ENCODE measurements around the gene TMEM212.
"Not testable (repeated sequence)": the region's sequence is repeated elsewhere in the genome, so short reads cannot be mapped to it uniquely, and the experiment has no call there.

The TMEM212 gene

GRCh38 chr3:171813278-171813896 lies 29.8 kb upstream of the TMEM212 start:
- DNase-seq (ENCODE audit: low read depth in 2 of 2) = no peak

- DNase-seq (ENCODE audit: low read depth in 2 of 2) = no peak
Observed at GRCh38 chr3:171813897-171814460, 29.2 kb upstream of the TMEM212 start.

GRCh38 chr3:171814662-171815061 lies 28.5 kb upstream of the TMEM212 start:
- not testable (repeated sequence) for DNase-seq (ENCODE audit: low read depth in 2 of 2)

DNA sequence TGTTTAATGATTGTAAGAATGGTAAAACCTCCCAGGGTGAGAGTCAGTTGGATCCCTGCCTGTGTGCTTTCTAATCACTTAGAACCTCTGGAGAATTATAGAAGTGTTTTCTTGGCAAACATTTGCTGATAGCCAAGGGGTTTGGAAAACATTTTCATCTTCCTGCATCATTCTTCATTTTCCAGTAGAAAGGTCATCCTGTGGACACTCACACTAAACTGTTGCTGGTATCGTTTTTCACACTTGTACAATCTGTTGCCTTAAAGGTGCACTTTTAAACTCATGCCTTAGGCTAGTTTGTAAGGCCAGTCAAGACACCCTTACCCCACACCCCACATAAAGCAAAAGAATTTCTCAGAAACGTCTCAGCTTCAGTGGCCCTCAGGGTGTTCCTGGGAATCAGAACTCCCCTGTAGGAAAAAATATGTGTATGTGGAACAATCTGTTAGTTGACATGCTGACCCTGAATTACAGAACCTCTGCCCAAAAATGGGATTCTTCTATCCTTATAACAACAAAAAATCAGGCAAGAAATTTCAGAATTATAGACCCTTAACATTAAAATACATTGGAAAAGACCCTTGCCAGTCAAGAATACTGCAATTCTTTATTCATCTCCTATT lies 27.1 kb upstream of the TMEM212 start:
- DNase-seq (ENCODE audit: low read depth in 2 of 2) = no peak

- no peak for DNase-seq (ENCODE audit: low read depth in 2 of 2)
Observed at GRCh38 chr3:171817074-171817800, 25.9 kb upstream of the TMEM212 start.

DNA sequence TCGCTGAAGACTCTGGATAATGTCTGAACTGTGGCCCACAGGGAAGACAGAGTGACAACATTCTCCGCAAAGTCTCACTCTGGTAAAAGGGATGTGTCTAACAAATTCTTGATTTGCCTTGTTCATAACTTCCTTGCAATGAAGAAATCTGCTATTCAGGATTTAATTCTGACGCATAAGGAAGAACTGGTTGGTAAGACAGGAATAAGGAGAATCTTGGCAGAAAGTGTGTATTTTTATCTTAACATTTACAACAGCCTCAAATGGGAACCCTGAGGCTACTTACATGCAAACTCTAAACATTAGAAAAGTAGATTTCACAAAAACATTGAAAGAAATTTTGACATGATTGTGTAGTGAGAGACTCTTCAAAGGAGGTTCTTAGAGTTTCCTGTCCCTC lies 22.1 kb upstream of the TMEM212 start:
- no peak for DNase-seq (ENCODE audit: low read depth in 2 of 2)

- no peak for DNase-seq (ENCODE audit: low read depth in 2 of 2)
Observed at GRCh38 chr3:171821778-171822358, 21.3 kb upstream of the TMEM212 start.

GRCh38 chr3:171822431-171823106 lies 20.6 kb upstream of the TMEM212 start:
- no peak for DNase-seq (ENCODE audit: low read depth in 2 of 2)

DNA sequence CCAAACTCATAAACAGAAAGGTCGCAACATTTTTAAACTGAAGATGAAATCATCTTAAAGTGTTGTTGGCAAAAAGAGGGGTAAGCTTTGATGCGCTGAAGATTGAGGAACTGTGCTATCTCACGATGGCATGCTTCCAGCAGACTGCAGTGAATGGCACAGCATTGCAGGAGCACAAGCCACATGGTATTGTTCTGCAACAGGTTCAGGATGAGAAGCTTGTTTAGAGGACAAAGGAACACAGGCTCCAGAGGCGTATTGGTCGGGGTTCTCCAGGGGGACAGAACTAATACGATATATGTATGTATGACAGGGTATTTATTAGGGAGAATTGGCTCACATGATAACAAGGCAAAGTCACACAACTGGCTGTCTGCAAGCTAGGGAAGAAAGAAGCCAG lies 19.0 kb upstream of the TMEM212 start:
- no peak for DNase-seq (ENCODE audit: low read depth in 2 of 2)

DNA sequence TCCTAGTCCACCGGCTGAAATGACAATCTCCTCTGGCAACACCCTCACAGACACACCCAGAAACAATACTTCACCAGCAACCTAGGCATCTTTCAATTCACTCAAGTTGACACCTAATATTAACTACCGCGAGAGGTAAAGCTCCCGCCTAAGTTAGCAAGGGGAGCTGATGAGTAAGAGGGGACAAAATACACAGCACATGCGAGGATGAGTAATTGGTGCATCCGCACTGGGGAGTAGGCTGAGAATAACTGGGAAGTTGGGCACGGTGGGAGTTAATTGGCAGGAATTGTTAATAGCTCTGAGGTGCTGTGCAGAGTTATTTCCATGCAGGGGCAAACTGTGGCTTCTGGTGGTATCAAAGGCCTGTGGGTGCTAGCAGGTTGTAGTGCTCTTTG lies 18.3 kb upstream of the TMEM212 start:
- DNase-seq (ENCODE audit: low read depth in 2 of 2) = no peak

GRCh38 chr3:171825222-171825828 lies 17.8 kb upstream of the TMEM212 start:
- DNase-seq (ENCODE audit: low read depth in 2 of 2) = no peak

GRCh38 chr3:171827385-171827784 lies 15.8 kb upstream of the TMEM212 start:
- no peak for DNase-seq (ENCODE audit: low read depth in 2 of 2)

- no peak for DNase-seq (ENCODE audit: low read depth in 2 of 2)
Observed at GRCh38 chr3:171827836-171828458, 15.2 kb upstream of the TMEM212 start.

- DNase-seq (ENCODE audit: low read depth in 2 of 2) = no peak
Observed at GRCh38 chr3:171828902-171829770, 14.0 kb upstream of the TMEM212 start.

GRCh38 chr3:171829841-171830517 lies 13.2 kb upstream of the TMEM212 start:
- DNase-seq (ENCODE audit: low read depth in 2 of 2) = no peak

DNA sequence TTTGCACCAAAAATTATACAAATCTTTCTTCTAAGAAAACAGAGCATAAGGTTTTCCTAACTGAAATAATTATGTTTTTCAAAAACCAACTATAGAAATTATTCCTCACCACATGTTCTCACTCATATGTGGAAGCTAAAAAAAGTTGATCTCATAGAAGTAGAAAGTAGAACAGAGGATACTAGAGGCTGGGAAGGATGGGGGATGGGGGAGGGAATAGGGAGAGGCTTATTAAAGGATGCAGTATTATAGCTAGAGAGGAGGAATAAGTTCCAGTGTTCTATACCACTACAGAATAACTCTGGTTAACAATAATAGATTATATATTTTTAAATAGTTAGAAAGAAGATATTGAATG lies 12.7 kb upstream of the TMEM212 start:
- DNase-seq (ENCODE audit: low read depth in 2 of 2) = no peak

- DNase-seq (ENCODE audit: low read depth in 2 of 2) = no peak
Observed at GRCh38 chr3:171831936-171832335, 11.2 kb upstream of the TMEM212 start.

GRCh38 chr3:171832989-171833388 lies 10.2 kb upstream of the TMEM212 start:
- no peak for DNase-seq (ENCODE audit: low read depth in 2 of 2)

DNA sequence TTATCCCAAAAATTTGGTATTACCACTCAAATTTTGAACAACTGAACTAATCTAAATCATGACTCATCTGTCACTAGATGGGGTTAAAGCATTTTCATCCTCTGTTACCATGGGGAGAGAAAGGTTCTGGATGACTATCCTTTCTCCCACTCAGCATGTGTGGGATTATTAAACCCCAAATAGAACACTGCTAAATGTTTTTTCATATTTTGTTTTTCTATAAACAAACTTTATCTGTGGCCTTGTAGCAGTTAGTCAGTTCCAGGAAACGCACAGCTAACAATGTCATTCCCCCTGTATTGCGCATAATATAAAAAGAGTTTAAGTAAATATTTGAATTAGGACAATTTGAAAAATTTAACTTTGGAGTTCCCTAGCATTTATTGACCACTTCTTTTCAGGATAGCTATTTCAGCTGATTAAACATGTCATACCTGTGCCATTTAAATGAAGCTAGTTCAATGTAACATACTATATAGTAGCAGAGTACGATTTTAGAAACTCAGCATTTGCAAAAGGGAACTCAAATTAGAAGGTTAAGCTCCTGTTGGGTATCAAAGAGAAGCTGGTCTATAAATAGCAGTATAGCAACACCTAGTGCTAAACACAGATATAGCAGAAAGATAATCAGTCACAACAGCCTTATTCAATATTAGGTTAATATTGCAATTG lies 9.2 kb upstream of the TMEM212 start:
- DNase-seq (ENCODE audit: low read depth in 2 of 2) = no peak

Measured in stimulated activated CD8-positive, alpha-beta memory T cell treated with anti-CD3 and anti-CD28 coated beads, Interleukin-2, amount 100 ng/mL, for 48 hours (primary cell).